MM.1S (cell line): ENCODE data around the gene HEXIM1.

Experiments
- DNase-seq: peaks from one replicate; pipeline ENCODE4 v3.0.0-alpha.2; 2015
- H2AFZ ChIP-seq: fragments of 300-600 bp; sonication (generic); 2 replicates; pipeline ENCODE4 v1.6.0; 2016; ENCODE audit warnings: antibody characterized with exemption, low read length
- H3F3A ChIP-seq: fragments of 300-600 bp; sonication (generic); 2 replicates; pipeline ENCODE4 v1.6.1; 2016; ENCODE audit warnings: mild to moderate bottlenecking, antibody characterized with exemption, low read length, moderate library complexity, mixed read lengths; ENCODE audit not compliant: insufficient read depth
- H3K27ac ChIP-seq: fragments of 300-600 bp; sonication (generic); 2 replicates; pipeline ENCODE4 v1.5.1; 2016; ENCODE audit warnings: mild to moderate bottlenecking, low read length
- H3K27me3 ChIP-seq: fragments of 300-600 bp; sonication (generic); replicated peaks from 2 replicates; pipeline ENCODE4 v1.6.0; 2016; ENCODE audit warnings: low read length; ENCODE audit not compliant: insufficient read depth
- H3K36me3 ChIP-seq: fragments of 300-600 bp; sonication (generic); replicated peaks from 2 replicates; pipeline ENCODE4 v1.6.1; 2016; ENCODE audit warnings: mild to moderate bottlenecking, low read length, mixed read lengths; ENCODE audit not compliant: insufficient read depth
- H3K4me1 ChIP-seq: fragments of 300-600 bp; sonication (generic); 2 replicates; pipeline ENCODE4 v1.6.1; 2016; ENCODE audit warnings: low read length, mixed read lengths
- H3K4me2 ChIP-seq: fragments of 300-600 bp; sonication (generic); 2 replicates; pipeline ENCODE4 v1.6.0; 2016; ENCODE audit warnings: low read depth, low read length
- H3K4me3 ChIP-seq: fragments of 300-600 bp; sonication (generic); 2 replicates; pipeline ENCODE4 v1.5.1; 2016; ENCODE audit warnings: low read length, mixed read lengths
- H3K79me2 ChIP-seq: fragments of 300-600 bp; sonication (generic); 2 replicates; pipeline ENCODE4 v1.6.1; 2016; ENCODE audit warnings: mixed run types, low read length, mixed read lengths
- H3K9ac ChIP-seq: fragments of 300-600 bp; sonication (generic); 2 replicates; pipeline ENCODE4 v1.6.1; 2016; ENCODE audit warnings: low read length, mixed read lengths
- H3K9me2 ChIP-seq: fragments of 300-600 bp; sonication (generic); replicated peaks from 2 replicates; pipeline ENCODE4 v1.6.1; 2016; ENCODE audit warnings: mild to moderate bottlenecking, low read length, mixed read lengths; ENCODE audit not compliant: insufficient read depth
- H3K9me3 ChIP-seq: fragments of 300-600 bp; sonication (generic); replicated peaks from 2 replicates; pipeline ENCODE4 v1.6.1; 2016; ENCODE audit warnings: mild to moderate bottlenecking, low read length, mixed read lengths; ENCODE audit not compliant: insufficient read depth
- H4K20me1 ChIP-seq: fragments of 300-600 bp; sonication (generic); 2 replicates; pipeline ENCODE4 v1.6.1; 2016; ENCODE audit warnings: mild to moderate bottlenecking, low read length, moderate library complexity, mixed read lengths; ENCODE audit not compliant: insufficient read depth
- CTCF ChIP-seq: fragments of 300-600 bp; sonication (generic); IDR thresholded peaks from 2 replicates; pipeline ENCODE4 v1.5.1; 2016; ENCODE audit warnings: antibody characterized with exemption, low read length, mixed read lengths
- EZH2 ChIP-seq: fragments of 300-600 bp; sonication (generic); optimal IDR thresholded peaks from 2 replicates; pipeline ENCODE3; 2017; ENCODE audit warnings: low read depth, mild to moderate bottlenecking, antibody characterized with exemption, low read length, mixed read lengths
- EZH2phosphoT487 ChIP-seq: fragments of 300-600 bp; sonication (generic); IDR thresholded peaks from 2 replicates; pipeline ENCODE4 v1.6.1; 2018; ENCODE audit warnings: antibody characterized with exemption, low read length

Gene HEXIM1

GRCh38 chr17:45104029-45104428 lies 44.2 kb upstream of the HEXIM1 start:
- H3K9me3 ChIP-seq, result no peaks in the 10 kb centered on the region
- no peaks in the 10 kb centered on the region for H3K4me1 ChIP-seq
- peaks cover 14% of the 10 kb centered on the region; the same call in 1 of the 2 replicates for H3K36me3 ChIP-seq
- no peak overlapping the region for H2AFZ ChIP-seq
- no peak overlapping the region for H3K4me2 ChIP-seq
- H3K79me2 ChIP-seq, result peaks cover 3% of the 10 kb centered on the region; the same call in 1 of the 2 replicates
- H3K27me3 ChIP-seq, result no peaks in the 10 kb centered on the region
- no peak overlapping the region for H3K9ac ChIP-seq
- no peaks in the 10 kb centered on the region for H4K20me1 ChIP-seq
- H3F3A ChIP-seq, result no peaks in the 10 kb centered on the region
- no peak for DNase-seq
- no peaks in the 10 kb centered on the region for H3K9me2 ChIP-seq
- H3K27ac ChIP-seq, result no peak overlapping the region
- H3K4me3 ChIP-seq, result no peak overlapping the region
- TF ChIP-seq EZH2phosphoT487 (no peak), EZH2 (no peak), CTCF (no peak)

GRCh38 chr17:45104497-45104896 lies 43.8 kb upstream of the HEXIM1 start:
- H2AFZ ChIP-seq, result no peak overlapping the region
- no peak for DNase-seq

DNA sequence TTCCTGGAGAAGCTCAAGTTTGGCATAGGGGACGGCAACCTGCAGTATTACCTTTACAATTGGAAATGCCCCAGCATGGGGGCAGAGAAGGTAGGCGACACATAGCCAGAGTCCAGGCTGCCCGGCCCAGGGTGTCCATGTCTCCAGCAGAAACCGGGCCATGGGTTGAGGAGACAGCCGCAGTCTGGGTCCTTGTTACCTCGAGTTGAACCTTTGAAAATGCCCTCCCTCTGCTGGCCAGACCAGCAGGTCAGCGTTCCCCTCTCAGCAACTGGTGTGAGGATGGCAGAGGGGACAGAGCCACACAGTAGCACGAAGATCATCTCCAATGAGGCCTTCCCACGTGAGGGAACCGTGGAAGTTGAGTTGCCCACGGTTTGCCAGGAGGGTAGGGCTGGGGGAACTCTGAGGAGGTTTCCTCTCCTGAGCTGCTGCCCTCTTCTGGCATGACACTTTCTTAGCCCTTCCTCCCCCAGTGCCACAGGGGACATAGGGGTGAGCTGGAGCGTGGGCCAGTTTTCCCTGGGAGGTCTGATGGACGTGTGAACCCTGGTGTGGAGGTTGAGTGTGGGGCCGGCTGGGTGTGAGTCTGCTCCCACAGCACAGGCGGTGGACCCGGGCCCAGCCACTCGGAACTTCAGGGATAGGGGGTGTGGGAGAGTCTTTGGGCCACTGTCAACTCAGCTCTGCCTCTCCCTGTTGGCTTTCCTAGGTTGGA lies 43.2 kb upstream of the HEXIM1 start:
- Histone ChIP-seq H3K36me3 (peaks cover 8% of the 10 kb centered on the region; the same call in 1 of the 2 replicates), H4K20me1 (no peaks in the 10 kb centered on the region), H3K27ac (no peak overlapping the region), H3K4me2 (no peak overlapping the region), H3K4me3 (no peak overlapping the region), H3K9me2 (no peaks in the 10 kb centered on the region), H3K79me2 (no peaks in the 10 kb centered on the region), H2AFZ (no peak overlapping the region), H3K4me1 (no peaks in the 10 kb centered on the region), H3F3A (no peaks in the 10 kb centered on the region), H3K27me3 (no peaks in the 10 kb centered on the region), H3K9me3 (no peaks in the 10 kb centered on the region), H3K9ac (no peak overlapping the region)
- DNase-seq, result no peak
- TF ChIP-seq CTCF (no peak), EZH2phosphoT487 (no peak), EZH2 (no peak)

More at GRCh38 chr17:45104497-45104896, 43.8 kb upstream of the HEXIM1 start:
- Histone ChIP-seq H3K9me3 (no peaks in the 10 kb centered on the region), H3K9ac (no peak overlapping the region), H3K4me2 (no peak overlapping the region), H3K4me1 (no peaks in the 10 kb centered on the region), H3K36me3 (peaks cover 11% of the 10 kb centered on the region; the same call in 1 of the 2 replicates), H3K9me2 (no peaks in the 10 kb centered on the region), H3K27me3 (no peaks in the 10 kb centered on the region), H3K4me3 (no peak overlapping the region), H3K79me2 (peaks cover under 1% of the 10 kb centered on the region; the same call in 1 of the 2 replicates), H4K20me1 (no peaks in the 10 kb centered on the region), H3K27ac (no peak overlapping the region), H3F3A (no peaks in the 10 kb centered on the region)
- TF ChIP-seq CTCF (no peak), EZH2 (no peak), EZH2phosphoT487 (no peak)
